GM04504 (cell line): Measurements from ENCODE around the gene SNX25.
"Not testable (repeated sequence)": the region's sequence is repeated elsewhere in the genome, so short reads cannot be mapped to it uniquely, and the experiment has no call there.

Experiments used
- DNase-seq: peaks from one replicate; pipeline ENCODE4 v3.0.0-alpha.2; 2012; ENCODE audit warnings: low read depth

The SNX25 gene

DNA sequence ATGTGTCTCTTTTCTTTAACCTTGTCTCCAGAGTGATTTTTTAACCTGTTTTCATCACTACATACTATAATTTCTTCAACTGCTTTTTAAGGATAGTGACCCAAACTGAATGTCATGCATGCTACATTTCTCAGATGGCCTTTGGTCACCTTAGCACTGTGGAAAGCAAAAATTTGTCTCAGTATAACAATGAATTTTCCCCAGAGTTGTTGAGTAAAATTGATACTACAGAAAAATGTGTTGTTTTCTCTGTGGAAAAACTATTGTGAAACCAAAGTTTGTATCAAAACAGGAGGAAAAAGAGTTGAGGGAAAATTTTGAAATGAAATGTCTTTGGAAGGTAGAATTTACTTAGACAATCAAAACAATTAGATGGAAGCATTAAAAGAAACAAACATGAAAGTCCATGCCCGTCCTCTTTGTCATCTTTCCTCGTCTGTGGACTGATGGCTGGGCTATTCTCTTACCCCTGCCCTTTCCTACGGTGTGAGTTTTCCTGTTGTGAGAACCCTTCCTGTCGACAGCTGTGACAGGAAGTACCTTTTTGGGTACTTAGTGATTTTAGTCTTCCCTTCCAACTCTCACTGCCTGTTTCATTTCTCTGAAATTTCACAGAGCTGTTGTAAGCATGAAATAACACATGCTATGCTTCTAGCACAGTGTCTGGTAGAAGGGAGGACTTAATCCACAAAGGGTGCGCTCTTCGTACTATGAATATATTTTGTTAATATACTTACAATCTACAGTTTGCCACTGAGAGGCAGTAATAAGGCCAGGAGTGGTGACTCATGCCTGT lies 135.5 kb downstream of the SNX25 start:
- DNase-seq: no peak

DNA sequence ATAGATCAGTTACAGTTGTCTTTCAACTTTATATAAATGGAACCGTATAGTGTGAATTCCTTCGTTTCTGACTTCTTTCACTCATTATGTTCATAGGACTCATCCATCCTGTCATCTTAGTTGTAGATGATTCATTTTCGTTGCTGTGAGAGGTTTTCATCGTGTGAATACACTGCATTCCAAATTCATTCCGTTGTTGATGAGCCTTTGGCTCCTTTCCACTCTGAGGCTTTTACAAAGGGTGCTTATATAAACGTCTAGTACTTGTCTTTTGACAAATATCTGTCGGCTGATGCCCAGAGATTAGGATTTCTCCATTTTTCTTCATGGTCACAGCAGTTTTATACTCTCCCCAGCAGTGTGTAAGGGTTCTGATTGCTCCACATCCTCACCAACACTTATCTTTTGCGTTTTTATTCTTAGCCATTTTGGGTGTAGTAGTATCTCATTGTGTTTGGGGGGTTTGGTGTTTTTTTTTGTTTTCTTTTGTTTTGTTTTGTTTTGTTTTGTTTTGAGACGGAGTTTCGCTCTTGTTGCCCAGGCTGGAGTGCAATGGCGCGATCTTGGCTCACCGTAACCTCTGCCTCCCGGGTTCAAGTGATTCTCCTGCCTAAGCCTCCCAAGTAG lies 137.7 kb downstream of the SNX25 start:
- peak; percentile 25 for DNase-seq

DNA sequence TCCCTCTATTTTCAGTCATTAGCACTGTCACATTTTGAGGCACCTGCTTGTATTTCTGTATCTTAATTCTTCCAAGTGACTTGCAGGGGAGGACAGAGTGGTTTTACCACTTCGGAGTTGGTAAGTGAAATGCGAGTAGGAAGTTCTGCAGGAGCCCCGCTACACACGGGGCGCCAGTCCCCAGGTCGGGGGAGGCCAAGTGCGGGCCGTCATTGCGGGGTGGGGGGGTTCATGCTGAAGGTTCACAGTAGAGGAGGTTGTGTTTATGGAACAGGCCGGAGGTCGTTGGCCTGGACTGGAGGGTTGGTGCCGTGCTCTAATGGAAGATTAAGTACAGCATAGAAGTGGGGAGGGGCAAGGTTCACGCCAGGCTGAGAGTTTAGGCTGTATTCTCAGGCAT lies 142.3 kb downstream of the SNX25 start:
- no peak for DNase-seq

- DNase-seq: no peak
Observed at GRCh38 chr4:185352202-185352601, 142.8 kb downstream of the SNX25 start.

DNA sequence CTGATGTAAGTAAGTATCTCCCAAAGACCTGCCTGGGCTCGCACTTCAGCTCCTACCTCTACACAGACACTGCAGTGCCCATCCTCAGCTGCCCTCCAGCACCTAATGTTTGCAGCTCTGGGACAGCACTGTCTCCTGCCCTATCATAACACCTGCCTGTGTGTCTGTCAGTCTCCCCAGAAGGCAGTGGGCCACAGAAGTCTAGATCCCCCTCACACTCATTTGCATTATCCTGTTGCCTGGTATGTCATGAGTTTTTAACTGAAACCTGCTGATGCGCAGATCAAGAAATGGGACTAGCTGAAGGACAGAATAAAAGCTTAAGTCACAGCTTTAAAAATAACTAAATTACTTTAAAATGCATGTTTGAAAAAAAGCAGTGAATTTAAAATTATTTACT lies 143.3 kb downstream of the SNX25 start:
- DNase-seq: no peak

GRCh38 chr4:185357211-185357610 lies 147.8 kb downstream of the SNX25 start:
- DNase-seq: no peak

- DNase-seq: no peak
Observed at GRCh38 chr4:185357733-185358440, 148.5 kb downstream of the SNX25 start.

DNA sequence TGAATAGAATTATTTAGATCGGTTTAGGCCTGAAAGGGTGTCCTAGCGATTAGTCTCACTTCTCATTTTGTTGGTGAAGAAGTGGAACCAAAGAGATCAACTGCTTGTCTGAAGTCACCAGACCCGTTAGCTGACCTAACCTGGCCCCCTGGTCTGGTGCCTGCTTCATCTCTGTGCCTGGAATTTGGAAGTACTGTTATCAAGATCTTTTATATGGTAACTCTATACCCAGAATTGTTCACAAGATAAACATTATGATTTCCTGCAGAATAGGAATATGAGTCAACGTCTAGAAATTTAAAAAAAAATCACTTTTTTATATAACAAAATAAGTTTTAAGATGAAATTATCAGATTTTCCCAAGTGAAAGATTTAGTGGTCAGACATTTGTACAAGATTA lies 149.1 kb downstream of the SNX25 start:
- no peak for DNase-seq

DNA sequence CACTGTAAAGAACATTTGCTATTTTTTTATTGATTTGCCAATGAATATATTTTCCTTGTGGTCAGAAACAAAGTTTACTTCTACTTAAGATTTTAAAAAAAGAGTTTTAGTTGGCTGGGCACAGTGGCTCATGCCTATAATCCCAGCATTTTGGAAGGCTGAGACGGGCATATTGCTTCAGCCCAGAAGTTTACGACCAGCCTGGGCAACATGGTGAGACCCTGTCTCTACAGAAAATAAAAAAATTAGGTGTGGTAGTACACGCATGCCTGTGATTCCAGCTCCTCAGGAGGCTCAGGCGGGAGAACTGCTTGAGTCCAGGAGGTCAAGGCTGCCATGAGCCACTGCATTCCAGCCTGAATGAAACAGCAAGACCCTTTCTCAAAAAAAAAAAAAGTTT lies 149.6 kb downstream of the SNX25 start:
- no peak for DNase-seq

GRCh38 chr4:185359767-185360446 lies 150.5 kb downstream of the SNX25 start:
- DNase-seq: no peak

- DNase-seq: no peak
Observed at GRCh38 chr4:185361872-185362271, 152.5 kb downstream of the SNX25 start.

DNA sequence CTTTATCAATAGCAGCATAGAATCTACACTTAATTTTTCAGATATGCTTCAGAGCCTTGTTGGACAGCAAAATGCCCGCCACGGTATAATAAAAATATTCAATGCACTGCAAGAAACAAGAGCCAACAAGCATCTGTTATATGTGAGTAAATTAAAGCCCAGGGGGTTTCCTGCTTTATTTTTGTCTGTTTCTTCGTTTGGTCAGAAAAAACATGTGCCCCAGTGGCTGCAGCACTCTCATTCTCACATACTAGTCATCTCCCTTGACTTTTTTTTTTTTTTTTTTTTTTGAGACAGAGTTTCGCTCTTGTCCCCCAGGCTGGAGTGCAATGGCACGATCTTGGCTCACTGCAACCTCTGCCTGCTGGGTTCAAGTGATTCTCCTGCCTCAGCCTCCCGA lies 153.2 kb downstream of the SNX25 start:
- DNase-seq: not testable (repeated sequence)

DNA sequence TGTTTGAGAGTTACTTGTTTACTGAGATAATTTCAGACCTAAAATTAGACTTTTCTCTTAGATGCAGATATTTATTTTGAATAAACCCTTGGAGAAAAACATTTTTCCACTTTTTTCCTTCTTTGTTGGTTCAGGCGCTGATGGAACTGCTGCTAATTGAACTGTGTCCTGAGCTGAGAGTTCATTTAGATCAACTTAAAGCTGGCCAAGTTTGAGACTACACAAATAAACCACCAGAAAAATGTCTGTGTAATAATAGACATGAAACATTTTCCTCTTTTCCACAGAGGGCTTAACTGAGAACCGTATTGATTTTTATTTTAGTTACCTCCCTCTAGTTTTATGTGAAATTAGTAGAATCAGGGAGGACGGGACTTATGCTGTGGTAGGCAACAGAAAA lies 153.9 kb downstream of the SNX25 start:
- DNase-seq: no peak

DNA sequence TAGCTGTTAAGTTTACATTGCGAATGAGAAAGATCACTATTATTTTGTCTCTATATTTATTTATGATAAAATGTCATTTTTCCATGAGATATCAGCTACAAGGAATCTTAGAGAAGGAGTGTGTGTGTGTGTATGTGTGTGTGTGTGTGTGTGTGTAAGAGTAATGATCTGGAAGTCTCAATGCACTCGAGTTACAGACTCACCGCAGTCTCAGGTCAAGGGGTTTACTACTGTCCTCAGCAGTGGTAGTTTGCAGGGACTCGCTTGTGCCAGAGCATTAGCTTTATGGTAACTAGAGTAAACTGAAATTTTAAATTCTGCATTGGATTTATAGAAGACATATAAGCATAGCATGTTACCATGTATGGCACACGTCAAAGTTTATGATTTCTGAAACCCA lies 155.5 kb downstream of the SNX25 start:
- no peak for DNase-seq

GRCh38 chr4:185369731-185370130 lies 160.3 kb downstream of the SNX25 start:
- DNase-seq: no peak

DNA sequence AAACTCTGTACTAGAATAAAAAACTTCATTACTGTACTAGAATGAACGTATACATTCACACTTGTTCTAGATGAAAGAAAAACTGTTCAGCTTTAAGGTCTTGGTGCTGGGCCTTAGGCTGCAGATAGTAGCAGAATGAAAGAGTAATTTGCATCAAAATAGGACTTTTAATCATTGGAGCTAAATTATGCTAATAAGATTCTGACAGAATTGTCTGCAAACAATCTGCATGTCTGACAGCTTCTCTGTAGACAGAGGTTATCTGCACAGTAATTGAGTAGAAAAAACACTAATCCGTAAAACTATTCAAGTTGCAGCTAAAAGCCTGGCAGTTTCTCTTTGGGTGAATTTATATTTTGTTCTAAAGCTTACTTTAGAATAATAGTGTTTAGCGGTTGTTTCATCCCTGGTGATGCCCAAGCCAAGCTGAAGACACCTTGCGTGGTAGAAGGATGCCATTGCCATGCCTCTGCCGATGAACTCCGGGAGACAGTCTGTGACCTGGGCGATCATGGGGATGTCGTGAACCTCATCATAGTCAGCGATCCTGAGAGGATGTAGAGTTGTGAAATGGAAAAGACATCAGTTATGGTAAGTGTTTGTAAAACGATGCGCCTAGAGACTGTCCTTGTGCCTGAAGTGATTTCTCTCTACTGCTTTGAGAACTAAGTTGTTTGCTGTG lies 161.0 kb downstream of the SNX25 start:
- no peak for DNase-seq

DNA sequence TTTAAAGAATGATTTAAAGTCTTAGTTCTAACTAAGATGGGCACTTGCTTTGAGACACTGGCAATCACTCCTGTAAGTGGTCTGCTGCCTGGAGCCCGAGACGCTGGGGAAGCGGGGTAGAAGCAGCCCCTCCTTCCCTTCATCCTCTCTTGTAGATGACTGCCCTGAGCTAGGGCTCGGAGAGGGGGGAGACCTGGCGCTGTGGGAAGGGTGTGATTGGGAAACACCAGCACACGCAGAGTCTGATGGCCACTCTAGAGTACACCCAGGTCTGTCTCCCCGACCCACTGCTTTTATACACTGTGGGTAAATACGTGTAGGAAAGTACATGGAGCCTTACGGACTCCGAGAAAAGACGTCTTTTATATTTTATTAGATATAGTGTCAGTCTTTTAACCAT lies 162.3 kb downstream of the SNX25 start:
- DNase-seq: no peak

DNA sequence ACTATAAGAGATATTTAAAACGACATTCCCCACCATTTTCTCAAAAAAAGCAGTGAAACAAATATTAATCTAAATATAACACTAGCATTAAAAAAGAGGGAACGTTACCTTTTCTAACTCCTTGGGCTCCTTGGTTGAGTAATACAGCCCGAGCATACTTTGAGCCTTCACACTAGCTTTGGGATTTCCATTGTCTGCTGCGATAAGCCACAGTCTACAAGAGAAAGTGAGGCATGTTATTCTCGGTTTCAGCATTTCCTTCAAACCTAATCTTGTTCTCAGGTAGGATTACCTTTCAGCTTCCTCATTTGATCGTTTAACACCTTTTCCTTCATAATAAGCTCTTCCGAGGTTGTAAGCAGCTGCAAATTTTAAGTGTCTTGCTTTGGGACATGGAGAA lies 164.6 kb downstream of the SNX25 start:
- no peak for DNase-seq

GRCh38 chr4:185374573-185374972 lies 165.2 kb downstream of the SNX25 start:
- DNase-seq: no peak

DNA sequence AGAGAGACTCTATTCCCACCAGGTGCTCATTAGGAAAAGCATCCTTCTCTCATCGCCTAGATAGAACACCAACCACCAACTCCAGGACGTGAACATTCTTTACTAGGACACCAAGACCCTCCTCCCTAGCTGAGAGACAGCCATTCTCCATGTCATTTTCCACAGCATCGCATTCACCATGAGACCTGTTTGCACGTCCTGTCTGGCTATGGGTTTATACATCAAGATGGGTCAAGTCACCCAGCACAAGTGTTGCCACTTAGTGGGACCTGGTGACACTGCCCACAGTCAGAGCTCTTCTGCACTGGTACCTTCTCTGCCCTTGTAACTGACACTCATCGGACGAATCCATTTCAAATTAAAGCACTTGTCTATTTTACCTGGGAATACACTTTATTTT lies 168.9 kb downstream of the SNX25 start:
- DNase-seq: no peak

GRCh38 chr4:185379326-185380295 lies 170.2 kb downstream of the SNX25 start:
- DNase-seq: no peak
